ENCODE measurements around the gene B4GALT6.

Gene B4GALT6

GRCh38 chr18:31591113-31591512, 93.3 kb downstream of the B4GALT6 start:
- DNase-seq: no peak

- no peak for DNase-seq
These were observed 93.8 kb downstream of the B4GALT6 start for GRCh38 chr18:31590570-31590969.

GRCh38 chr18:31587529-31587928, 96.9 kb downstream of the B4GALT6 start:
- DNase-seq: no peak

GRCh38 chr18:31586616-31587015, 97.8 kb downstream of the B4GALT6 start:
- DNase-seq: no peak

GRCh38 chr18:31585991-31586390, 98.4 kb downstream of the B4GALT6 start:
- DNase-seq: no peak

GRCh38 chr18:31583185-31583854, 101.1 kb downstream of the B4GALT6 start:
- no peak for DNase-seq

GRCh38 chr18:31581498-31582197, 102.7 kb downstream of the B4GALT6 start:
- DNase-seq: no peak

GRCh38 chr18:31579375-31579774, 105.0 kb downstream of the B4GALT6 start:
- no peak for DNase-seq

GRCh38 chr18:31578126-31578525, 106.3 kb downstream of the B4GALT6 start:
- DNase-seq: no peak

GRCh38 chr18:31577195-31577594, 107.2 kb downstream of the B4GALT6 start:
- no peak for DNase-seq

GRCh38 chr18:31576670-31577069, 107.7 kb downstream of the B4GALT6 start:
- DNase-seq: no peak

GRCh38 chr18:31575515-31576257, 108.7 kb downstream of the B4GALT6 start:
- DNase-seq: no peak

- DNase-seq: no peak
These were observed 110.0 kb downstream of the B4GALT6 start for GRCh38 chr18:31574359-31574758.
